Type B pancreatic cell (in vitro differentiated cells): ENCODE measurements around the gene STARD13. TPM values are rescaled to one million over a fixed set of nuclear protein-coding genes. Genes with fewer than 3 reads are reported as not detected.
"Not testable (repeated sequence)": the region's sequence is repeated elsewhere in the genome, so short reads cannot be mapped to it uniquely, and the experiment has no call there.

Experiments
- DNase-seq: peaks from one replicate; pipeline ENCODE4 v3.0.0; 2021; ENCODE audit warnings: mixed read lengths; ENCODE audit not compliant: unreplicated experiment; ENCODE audit errors: extremely low spot score
- H3K27ac Mint-ChIP-seq: 2 replicates; pipeline ENCODE4 v1.8.0; 2021; ENCODE audit warnings: mild to moderate bottlenecking, mixed read lengths
- H3K27me3 Mint-ChIP-seq: 2 replicates; pipeline ENCODE4 v1.8.0; 2021; ENCODE audit warnings: mixed read lengths
- H3K36me3 Mint-ChIP-seq: 2 replicates; pipeline ENCODE4 v1.8.0; 2021; ENCODE audit warnings: mixed read lengths
- H3K4me1 Mint-ChIP-seq: one replicate; pipeline ENCODE4 v1.8.0; 2021; ENCODE audit warnings: mixed read lengths; ENCODE audit not compliant: unreplicated experiment
- H3K4me3 Mint-ChIP-seq: 2 replicates; pipeline ENCODE4 v1.8.0; 2021; ENCODE audit warnings: mild to moderate bottlenecking, mixed read lengths
- H3K9me3 Mint-ChIP-seq: 2 replicates; pipeline ENCODE4 v1.8.0; 2021; ENCODE audit warnings: mixed read lengths
- CTCF ChIP-seq: fragments of 200-600 bp; sonication (generic); conservative IDR thresholded peaks from 2 replicates; pipeline ENCODE4 v1.5.0; 2021; ENCODE audit warnings: antibody characterized with exemption, mild to moderate bottlenecking
- total RNA-seq: library from RNA; stranded (reverse); gene quantifications from 2 replicates; pipeline ENCODE4 v1.2.1, GENCODE V29; 2021; ENCODE audit warnings: low replicate concordance

STARD13 gene
- total RNA-seq, 1 donor from 2014 or later, result 12.1 TPM

GRCh38 chr13:33165787-33166186, 119.8 kb downstream of the STARD13 start:
- H3K4me1 Mint-ChIP-seq, result no peaks in the 10 kb centered on the region
- no peak for DNase-seq
- H3K27me3 Mint-ChIP-seq, result no peaks in the 10 kb centered on the region
- H3K4me3 Mint-ChIP-seq, result no peak overlapping the region
- no peak for TF ChIP-seq CTCF
- peaks cover 22% of the 10 kb centered on the region for H3K36me3 Mint-ChIP-seq
- no peaks in the 10 kb centered on the region for H3K9me3 Mint-ChIP-seq
- H3K27ac Mint-ChIP-seq, result no peak overlapping the region

GRCh38 chr13:33164331-33164730, 121.2 kb downstream of the STARD13 start:
- peaks cover 22% of the 10 kb centered on the region for H3K36me3 Mint-ChIP-seq
- no peak for TF ChIP-seq CTCF
- no peak overlapping the region for H3K4me3 Mint-ChIP-seq
- no peak for DNase-seq
- no peaks in the 10 kb centered on the region for H3K4me1 Mint-ChIP-seq
- no peaks in the 10 kb centered on the region for H3K27me3 Mint-ChIP-seq
- no peak overlapping the region for H3K27ac Mint-ChIP-seq
- H3K9me3 Mint-ChIP-seq, result no peaks in the 10 kb centered on the region

- H3K27me3 Mint-ChIP-seq, H3K27ac Mint-ChIP-seq, H3K4me1 Mint-ChIP-seq, H3K4me3 Mint-ChIP-seq, H3K9me3 Mint-ChIP-seq, DNase-seq: not testable (repeated sequence)
- peaks cover 27% of the 10 kb centered on the region for H3K36me3 Mint-ChIP-seq
Observed at GRCh38 chr13:33162725-33163124, 122.8 kb downstream of the STARD13 start.

- no peaks in the 10 kb centered on the region for H3K9me3 Mint-ChIP-seq
- H3K27me3 Mint-ChIP-seq, result no peaks in the 10 kb centered on the region
- DNase-seq, result no peak
- H3K36me3 Mint-ChIP-seq, result peaks cover 24% of the 10 kb centered on the region
- TF ChIP-seq CTCF, result no peak
- peak overlapping the region; percentile 4 for H3K27ac Mint-ChIP-seq
- H3K4me1 Mint-ChIP-seq, result peaks cover 13% of the 10 kb centered on the region
- H3K4me3 Mint-ChIP-seq, result peak overlapping the region; percentile 32
Observed at GRCh38 chr13:33158816-33159215, 126.7 kb downstream of the STARD13 start.

- Mint-ChIP-seq H3K27ac (peak overlapping the region; percentile 4), H3K27me3 (no peaks in the 10 kb centered on the region), H3K36me3 (peaks cover 23% of the 10 kb centered on the region), H3K4me3 (no peak overlapping the region), H3K4me1 (peaks cover 18% of the 10 kb centered on the region), H3K9me3 (no peaks in the 10 kb centered on the region)
- no peak for TF ChIP-seq CTCF
- no peak for DNase-seq
Observed at GRCh38 chr13:33158271-33158670, 127.3 kb downstream of the STARD13 start.

- Mint-ChIP-seq H3K27me3 (no peaks in the 10 kb centered on the region), H3K27ac (peak overlapping the region; percentile 88), H3K9me3 (no peaks in the 10 kb centered on the region), H3K4me1 (peaks cover 47% of the 10 kb centered on the region), H3K4me3 (peak overlapping the region; percentile 31), H3K36me3 (peaks cover 8% of the 10 kb centered on the region)
- TF ChIP-seq CTCF, result no peak
- no peak for DNase-seq
Observed at GRCh38 chr13:33154911-33155310, 130.6 kb downstream of the STARD13 start.
